IMR-90 (cell line): ENCODE results near the gene PLPP7. TPM values are rescaled to one million over a fixed set of nuclear protein-coding genes. Genes with fewer than 3 reads are reported as not detected.

Experiments
- ATAC-seq: fragments of 200-7000 bp; cut with Tn5 transposase; 2 replicates; pipeline ENCODE4 v1.9.1; 2020; ENCODE audit warnings: low read depth, mild to moderate bottlenecking, moderate library complexity
- BruUV-seq: library from RNA; stranded (reverse); fragments of 400-500 nt; replicated peaks from 2 replicates; lab custom pipeline; 2021; lab: Mats Ljungman, UMichigan
- CTCF ChIA-PET: fragments of 300-600 bp; formaldehyde crosslinking; extraction: SDS; loops from one replicate; lab custom pipeline; 2021; ENCODE audit warnings: antibody characterized with exemption; lab: Yijun Ruan, JAX
- POLR2A ChIA-PET: fragments of 300-600 bp; sonication (Branson Sonifier 250); formaldehyde crosslinking; loops from one replicate; lab custom pipeline; 2022; ENCODE audit warnings: antibody characterized with exemption; ENCODE audit not compliant: unreplicated experiment; lab: Charles Lee
- DNase-seq: peaks from one replicate; pipeline ENCODE4 v3.0.0; 2013
- H2AFZ ChIP-seq: replicated peaks from 2 replicates; pipeline ENCODE3; 2013; ENCODE audit warnings: low read length, mild to moderate bottlenecking; ENCODE audit not compliant: poor library complexity
- H2AK5ac ChIP-seq: 2 replicates; pipeline ENCODE4 v1.6.1; 2013; ENCODE audit warnings: low read depth, low read length, inconsistent platforms
- H2AK9ac ChIP-seq: replicated peaks from 2 replicates; pipeline ENCODE3; 2013; ENCODE audit warnings: mild to moderate bottlenecking, low read depth, low read length, moderate library complexity; ENCODE audit not compliant: poor library complexity
- H2BK120ac ChIP-seq: 2 replicates; pipeline ENCODE4 v1.6.1; 2013; ENCODE audit warnings: low read depth, low read length, inconsistent platforms
- H2BK15ac ChIP-seq: 3 replicates; pipeline ENCODE4 v1.6.1; 2013; ENCODE audit warnings: low read depth, low read length, inconsistent platforms
- H2BK20ac ChIP-seq: 2 replicates; pipeline ENCODE4 v1.6.1; 2013; ENCODE audit warnings: low read depth, mild to moderate bottlenecking, inconsistent platforms, low read length, moderate library complexity
- H2BK5ac ChIP-seq: 2 replicates; pipeline ENCODE4 v1.6.1; 2013; ENCODE audit warnings: mild to moderate bottlenecking, low read depth, low read length, inconsistent platforms; ENCODE audit not compliant: poor library complexity, severe bottlenecking
- H3K14ac ChIP-seq: replicated peaks from 2 replicates; pipeline ENCODE4 v1.6.1; 2013; ENCODE audit warnings: low read depth, low read length, inconsistent platforms
- H3K18ac ChIP-seq: 2 replicates; pipeline ENCODE4 v1.6.1; 2013; ENCODE audit warnings: low read depth, low read length, control low read depth
- H3K23ac ChIP-seq: 2 replicates; pipeline ENCODE4 v1.6.1; 2013; ENCODE audit warnings: low read depth, low read length, inconsistent platforms
- H3K27ac ChIP-seq: 2 replicates; pipeline ENCODE4 v1.5.1; 2013; ENCODE audit warnings: mild to moderate bottlenecking, control low read depth, low read length; ENCODE audit not compliant: insufficient read depth
- H3K27me3 ChIP-seq: 2 replicates; pipeline ENCODE4 v1.6.1; 2013; ENCODE audit warnings: low read length; ENCODE audit not compliant: control insufficient read depth, insufficient read depth
- H3K36me3 ChIP-seq: 2 replicates; pipeline ENCODE4 v1.6.1; 2013; ENCODE audit warnings: low read length, mixed read lengths; ENCODE audit not compliant: control insufficient read depth, insufficient read depth
- H3K4ac ChIP-seq: 2 replicates; pipeline ENCODE4 v1.6.1; 2013; ENCODE audit warnings: low read depth, low read length, inconsistent platforms
- H3K4me1 ChIP-seq: 2 replicates; pipeline ENCODE4 v1.6.1; 2013; ENCODE audit warnings: low read length, mixed read lengths; ENCODE audit not compliant: control insufficient read depth, insufficient read depth
- H3K4me2 ChIP-seq: 2 replicates; pipeline ENCODE4 v1.6.1; 2013; ENCODE audit warnings: low read depth, mild to moderate bottlenecking, control low read depth, low read length, moderate library complexity
- H3K4me3 ChIP-seq: 2 replicates; pipeline ENCODE4 v1.5.1; 2013; ENCODE audit warnings: low read depth, mild to moderate bottlenecking, control low read depth, low read length, moderate library complexity; ENCODE audit not compliant: insufficient read depth
- H3K56ac ChIP-seq: 2 replicates; pipeline ENCODE4 v1.6.1; 2013; ENCODE audit warnings: low read length, inconsistent platforms; ENCODE audit not compliant: insufficient read depth; ENCODE audit errors: extremely low read depth
- H3K79me1 ChIP-seq, 2 experiments: 2 replicates each; pipeline ENCODE4 v1.6.1; 2013; ENCODE audit warnings: low read length in 2 of 2, inconsistent platforms in 1 of 2, low read depth in 1 of 2
- H3K9ac ChIP-seq: 2 replicates; pipeline ENCODE4 v1.6.1; 2013; ENCODE audit warnings: low read depth, low read length, control low read depth
- H3K9me1 ChIP-seq: 2 replicates; pipeline ENCODE4 v1.6.1; 2013; ENCODE audit warnings: low read length, inconsistent platforms; ENCODE audit not compliant: insufficient read depth
- H3K9me3 ChIP-seq: 2 replicates; pipeline ENCODE4 v1.6.1; 2013; ENCODE audit warnings: low read length; ENCODE audit not compliant: control insufficient read depth, insufficient read depth
- H4K20me1 ChIP-seq: 2 replicates; pipeline ENCODE4 v1.6.1; 2013; ENCODE audit warnings: low read length, inconsistent platforms; ENCODE audit not compliant: insufficient read depth
- H4K5ac ChIP-seq: 2 replicates; pipeline ENCODE4 v1.6.1; 2013; ENCODE audit warnings: mild to moderate bottlenecking, low read depth, low read length, control low read depth
- H4K8ac ChIP-seq, 2 experiments: 2 replicates each; pipeline ENCODE4 v1.6.1; 2013; ENCODE audit warnings: low read depth in 2 of 2, low read length in 2 of 2, control low read depth in 1 of 2, inconsistent platforms in 1 of 2
- H4K91ac ChIP-seq: 2 replicates; pipeline ENCODE4 v1.6.1; 2013; ENCODE audit warnings: low read depth, low read length, inconsistent platforms; ENCODE audit not compliant: insufficient read depth
- BHLHE40 ChIP-seq: fragments of 150-350 bp; IDR thresholded peaks from 2 replicates; pipeline ENCODE4 v1.6.1; 2016; ENCODE audit warnings: mild to moderate bottlenecking, low read depth, low read length
- CTCF ChIP-seq: conservative IDR thresholded peaks from 2 replicates; pipeline ENCODE4 v1.5.1; 2012; ENCODE audit warnings: mild to moderate bottlenecking, low read depth, low read length, improper control_type of control experiment
- FOS ChIP-seq: fragments of 150-350 bp; IDR thresholded peaks from 2 replicates; pipeline ENCODE4 v1.6.1; 2016; ENCODE audit warnings: low read depth, low read length
- MAZ ChIP-seq: IDR thresholded peaks from 2 replicates; pipeline ENCODE4 v1.6.1; 2012; ENCODE audit warnings: low read depth, mild to moderate bottlenecking, low read length, improper control_type of control experiment, moderate library complexity, borderline replicate concordance
- POLR2A ChIP-seq: IDR thresholded peaks from 2 replicates; pipeline ENCODE4 v1.6.1; 2012; ENCODE audit warnings: mild to moderate bottlenecking, low read depth, low read length
- RAD21 ChIP-seq: IDR thresholded peaks from 2 replicates; pipeline ENCODE4 v1.6.1; 2012; ENCODE audit warnings: low read length, improper control_type of control experiment
- RCOR1 ChIP-seq: IDR thresholded peaks from 2 replicates; pipeline ENCODE4 v1.6.1; 2012; ENCODE audit warnings: mild to moderate bottlenecking, low read length, improper control_type of control experiment; ENCODE audit not compliant: insufficient replicate concordance
- USF2 ChIP-seq: fragments of 150-350 bp; IDR thresholded peaks from 2 replicates; pipeline ENCODE4 v1.6.1; 2017; ENCODE audit warnings: mild to moderate bottlenecking, antibody characterized with exemption, low read length, low read depth
- WGBS, 2 experiments: methylation state at CpG; one replicate each; pipeline versions ENCODE4 v1.1.5 to v1.1.7; 2013; ENCODE audit warnings: missing lambda C conversion rate in 2 of 2; ENCODE audit not compliant: insufficient read length in 1 of 2; ENCODE audit errors: extremely low coverage in 2 of 2; 5-methylcytosine and 5-hydroxymethylcytosine counted together
- dilution Hi-C: fragments of 300-500 bp; cut with HindIII; formaldehyde crosslinking; loops from one replicate; pipeline ENCODE4 v1.14.3; 2018; ENCODE audit warnings: low sequenced_read_pairs; ENCODE audit not compliant: unreplicated experiment
- in situ Hi-C: fragments of 300-500 bp; cut with MboI; formaldehyde crosslinking; loops from 3 replicates; pipeline ENCODE4 v1.14.3; 2019; ENCODE audit warnings: low sequenced_read_pairs, inconsistent platforms, mixed read lengths
- intact Hi-C: fragments of 100-400 bp; cut with micrococcal nuclease; formaldehyde crosslinking; loops from 2 replicates; pipeline ENCODE4 v1.10.0; 2022
- polyA plus RNA-seq, 3 experiments: library from polyadenylated mRNA; depleted of rRNA; stranded (reverse); fragments of >200 nt; gene quantifications; 2 replicates each; pipeline ENCODE4 v1.2.3, GENCODE V29; 2012; ENCODE audit warnings: low replicate concordance in 1 of 3
- total RNA-seq: library from RNA; depleted of rRNA; stranded (reverse); fragments of >200 nt; gene quantifications from 2 replicates; pipeline ENCODE4 v1.2.3, GENCODE V29; 2012

Gene PLPP7
- total and polyA plus RNA-seq, 2 of the 4 experiments (the other 2 are of a cell fraction): 0.54 to 1.2 TPM

- Histone ChIP-seq H3K18ac (no peak overlapping the region), H2AFZ (no peak overlapping the region), H4K91ac (no peak overlapping the region), H3K36me3 (no peaks in the 10 kb centered on the region), H3K9me3 (no peaks in the 10 kb centered on the region), H4K5ac (no peak overlapping the region), H3K79me1 (no peaks in the 10 kb centered on the region), H3K14ac (no peak overlapping the region), H3K27me3 (peaks cover 2% of the 10 kb centered on the region; the same call in 1 of the 2 replicates), H2BK120ac (no peak overlapping the region), H3K27ac (no peak overlapping the region), H2AK9ac (no peak overlapping the region), H3K4me1 (no peaks in the 10 kb centered on the region), H2AK5ac (no peak overlapping the region), H3K9ac (no peak overlapping the region), H2BK15ac (no peak overlapping the region), H3K4ac (no peak overlapping the region), H3K4me2 (no peak overlapping the region), H4K8ac (no peak overlapping the region), H2BK5ac (no peak overlapping the region), H3K9me1 (no peaks in the 10 kb centered on the region), H4K20me1 (no peaks in the 10 kb centered on the region), H3K4me3 (no peak overlapping the region), H3K56ac (no peak overlapping the region), H2BK20ac (no peak overlapping the region), H3K23ac (no peak overlapping the region)
- BruUV-seq: no TSS peak
- no CpG with 5 or more reads among the region's 4 CpGs for WGBS, 2 experiments
- in situ Hi-C loops: no loop called here
- ATAC-seq (no peak), DNase-seq (no peak)
- TF ChIP-seq USF2 (no peak), FOS (no peak), BHLHE40 (no peak), POLR2A (no peak), MAZ (no peak), RCOR1 (no peak), CTCF (no peak), RAD21 (no peak)
- intact Hi-C loops: no loop called here
- ChIA-PET POLR2A (no interaction called here), CTCF (no interaction called here)
- dilution Hi-C loops: no loop called here
Measured at GRCh38 chr9:131246618-131247017, 42.9 kb upstream of the PLPP7 start.
